NCI-H460 (cell line): ENCODE measurements around the gene PACS2. TPM values are rescaled to one million over a fixed set of nuclear protein-coding genes. Genes with fewer than 3 reads are reported as not detected.

Experiments used
- DNase-seq: peaks from one replicate; pipeline ENCODE4 v3.0.0-alpha.2; 2016; ENCODE audit warnings: low read depth; ENCODE audit errors: extremely low read depth
- total RNA-seq: library from RNA; depleted of rRNA; stranded (reverse); fragments of >200 nt; shearing (Covaris generic); gene quantifications from 2 replicates; pipeline ENCODE4 v1.2.3, GENCODE V29; 2014

The PACS2 gene
- total RNA-seq, 1 experiment from 2014 or later: 30.7 TPM

DNA sequence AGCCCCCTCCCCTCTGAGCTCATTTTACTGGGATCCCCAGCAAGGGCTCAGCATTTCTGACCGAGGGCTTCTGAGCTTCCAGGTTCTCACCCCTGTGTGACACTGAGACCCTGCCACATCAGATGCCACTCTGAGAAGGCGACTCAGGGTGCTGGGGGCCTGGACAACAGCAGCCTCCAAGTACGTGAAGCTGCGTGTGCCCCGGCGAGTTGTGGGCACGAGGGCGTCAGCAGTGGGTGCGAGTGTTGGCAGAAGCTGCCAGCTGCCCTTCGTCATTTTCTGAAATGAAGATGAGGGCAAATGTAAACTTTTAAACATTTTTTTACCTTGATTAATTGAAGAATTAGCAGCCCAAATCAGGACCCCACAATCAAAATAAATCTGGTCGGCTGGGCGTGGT is 51.1 kb downstream of the PACS2 start:
- DNase-seq: no peak

DNA sequence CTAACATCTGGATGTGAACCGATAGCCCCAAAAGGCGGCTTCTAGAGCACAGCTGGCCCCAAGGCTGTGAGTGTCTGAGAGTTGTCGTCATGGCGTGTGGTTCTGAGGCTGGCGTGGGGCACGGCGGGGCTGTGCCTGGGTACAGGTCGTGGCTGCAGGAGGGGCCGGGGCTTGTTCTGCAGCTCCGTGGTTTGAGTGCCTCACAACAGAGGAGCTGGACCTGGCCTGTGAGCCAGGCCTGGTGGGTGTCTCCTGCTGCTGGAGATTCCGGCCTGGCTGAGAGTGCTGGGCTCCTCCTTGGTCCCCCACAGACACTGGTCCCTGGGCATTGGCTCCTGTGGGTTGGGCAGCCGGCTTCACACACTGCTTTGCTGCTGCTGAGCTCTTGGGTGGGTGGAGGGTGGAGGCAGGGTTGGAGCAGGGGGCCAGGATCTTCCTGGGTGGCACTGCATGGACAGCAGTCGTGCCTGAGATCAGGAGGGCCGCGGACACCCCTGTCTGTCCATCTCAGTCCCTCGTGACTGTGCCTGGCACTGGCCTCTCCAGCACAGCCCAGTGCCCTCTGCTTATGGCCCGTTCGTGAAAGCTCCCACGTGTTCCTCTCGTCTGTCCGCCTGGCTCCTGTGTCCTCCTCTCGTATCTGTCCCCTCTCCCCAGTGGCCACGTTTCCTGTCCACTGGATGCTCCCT is 52.0 kb downstream of the PACS2 start:
- no peak for DNase-seq

GRCh38 chr14:105367116-105368031 is 52.8 kb downstream of the PACS2 start:
- no peak for DNase-seq

GRCh38 chr14:105368032-105368417 is 53.5 kb downstream of the PACS2 start:
- DNase-seq: no peak

GRCh38 chr14:105368426-105368825 is 53.9 kb downstream of the PACS2 start:
- no peak for DNase-seq

- no peak for DNase-seq
These were observed 54.5 kb downstream of the PACS2 start for GRCh38 chr14:105368910-105369652.

DNA sequence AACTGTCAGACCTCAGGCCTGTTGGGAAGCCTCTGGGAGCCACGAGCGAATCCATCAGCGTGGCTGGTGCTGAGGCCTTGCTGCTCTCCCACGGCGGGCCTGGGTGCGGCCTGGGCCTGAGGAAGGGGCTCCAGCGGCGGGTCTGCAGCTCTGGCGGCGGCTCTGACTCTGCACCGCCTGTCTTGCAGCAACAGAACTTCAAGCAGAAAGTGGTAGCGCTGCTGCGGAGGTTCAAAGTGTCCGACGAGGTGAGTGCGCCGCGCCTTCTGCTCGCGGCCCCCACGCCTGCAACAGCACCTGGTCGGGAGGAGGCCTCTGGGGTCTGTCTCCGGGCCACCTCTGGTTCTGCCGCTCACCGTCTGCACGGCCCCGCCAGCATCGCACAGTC is 55.1 kb downstream of the PACS2 start:
- DNase-seq: no peak

- no peak for DNase-seq
These were observed 59.8 kb downstream of the PACS2 start for GRCh38 chr14:105374389-105374788.

DNA sequence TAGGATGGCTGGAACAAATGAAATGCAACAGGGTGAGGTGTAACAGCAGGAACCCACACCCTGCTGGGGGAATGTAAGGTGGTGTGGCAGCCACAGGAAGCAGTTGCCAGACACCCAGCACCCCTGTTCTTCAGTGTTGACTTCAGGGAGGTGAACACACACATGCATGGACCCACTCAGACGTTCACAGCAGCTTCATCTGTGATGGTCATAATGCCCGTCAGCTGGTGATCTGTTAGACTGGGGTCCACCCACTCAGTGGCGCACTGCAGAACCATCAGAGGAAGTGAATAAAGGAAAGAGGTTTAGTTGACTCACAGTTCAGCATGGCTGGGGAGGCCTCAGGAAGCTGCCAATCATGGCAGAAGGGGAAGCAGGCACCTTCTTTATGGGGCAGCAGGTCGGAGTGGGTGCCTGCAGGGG is 61.1 kb downstream of the PACS2 start:
- no peak for DNase-seq

GRCh38 chr14:105376521-105377440 is 62.2 kb downstream of the PACS2 start:
- no peak for DNase-seq

GRCh38 chr14:105377555-105378182 is 63.1 kb downstream of the PACS2 start:
- no peak for DNase-seq

DNA sequence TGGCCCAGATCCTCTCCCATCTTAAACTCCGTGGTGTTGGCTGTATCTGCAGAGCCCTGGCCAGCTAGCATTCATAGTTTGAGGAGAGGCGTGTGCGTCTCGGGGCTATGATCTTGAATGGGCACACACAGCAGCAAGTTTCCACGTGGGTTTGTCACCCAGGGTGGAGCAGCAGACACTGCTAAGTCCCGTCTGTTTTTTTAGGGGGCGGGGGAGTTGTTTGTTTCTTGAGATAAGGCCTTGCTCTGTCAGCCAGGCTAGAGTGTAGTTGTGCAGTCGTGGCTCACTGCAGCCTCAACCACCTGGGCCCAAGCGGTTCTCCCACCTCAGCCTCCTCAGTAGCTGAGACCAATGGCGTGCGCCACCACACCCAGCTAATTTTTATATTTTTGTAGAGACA is 63.7 kb downstream of the PACS2 start:
- no peak for DNase-seq

DNA sequence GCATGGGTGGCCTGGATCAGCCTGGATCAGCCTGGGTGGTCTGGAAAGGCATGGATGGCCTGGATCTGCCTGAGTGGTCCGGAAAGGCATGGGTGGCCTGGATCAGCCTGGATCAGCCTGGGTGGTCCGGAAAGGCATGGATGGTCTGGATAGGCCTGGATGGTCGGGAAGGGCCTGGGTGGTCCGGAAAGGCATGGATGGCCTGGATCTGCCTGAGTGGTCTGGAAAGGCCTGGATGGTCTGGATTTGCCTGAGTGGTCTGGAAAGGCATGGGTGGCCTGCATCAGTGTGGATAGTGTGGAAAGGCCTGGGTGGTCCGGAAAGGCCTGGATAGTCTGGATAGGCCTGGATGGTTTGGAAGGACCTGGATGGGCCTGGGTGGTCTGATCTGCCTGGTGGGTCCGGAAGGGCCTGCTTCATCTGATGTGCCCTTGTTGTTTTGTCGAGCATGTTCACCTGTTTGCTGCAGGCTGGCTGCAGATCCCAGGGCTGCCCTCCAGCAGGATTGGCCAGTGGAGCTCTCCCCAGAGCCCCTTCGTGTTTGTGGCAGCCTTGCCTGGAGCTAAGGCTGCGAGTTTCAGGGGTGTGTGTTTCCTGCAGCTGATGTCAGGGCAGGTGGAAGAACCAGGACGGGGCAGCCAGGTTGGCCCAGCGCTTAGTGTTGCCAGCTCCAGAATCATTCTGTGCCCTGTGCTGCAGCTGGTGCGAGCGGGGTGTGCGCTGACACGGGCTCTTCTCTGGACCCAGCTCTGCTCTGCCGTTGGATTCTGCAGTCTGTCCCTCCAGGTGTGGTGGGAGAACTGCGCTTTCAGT is 64.5 kb downstream of the PACS2 start:
- no peak for DNase-seq

- no peak for DNase-seq
These were observed 65.4 kb downstream of the PACS2 start for GRCh38 chr14:105379946-105380345.

- DNase-seq: no peak
These were observed 66.2 kb downstream of the PACS2 start for GRCh38 chr14:105380756-105381155.

- no peak for DNase-seq
These were observed 67.1 kb downstream of the PACS2 start for GRCh38 chr14:105381446-105382342.

DNA sequence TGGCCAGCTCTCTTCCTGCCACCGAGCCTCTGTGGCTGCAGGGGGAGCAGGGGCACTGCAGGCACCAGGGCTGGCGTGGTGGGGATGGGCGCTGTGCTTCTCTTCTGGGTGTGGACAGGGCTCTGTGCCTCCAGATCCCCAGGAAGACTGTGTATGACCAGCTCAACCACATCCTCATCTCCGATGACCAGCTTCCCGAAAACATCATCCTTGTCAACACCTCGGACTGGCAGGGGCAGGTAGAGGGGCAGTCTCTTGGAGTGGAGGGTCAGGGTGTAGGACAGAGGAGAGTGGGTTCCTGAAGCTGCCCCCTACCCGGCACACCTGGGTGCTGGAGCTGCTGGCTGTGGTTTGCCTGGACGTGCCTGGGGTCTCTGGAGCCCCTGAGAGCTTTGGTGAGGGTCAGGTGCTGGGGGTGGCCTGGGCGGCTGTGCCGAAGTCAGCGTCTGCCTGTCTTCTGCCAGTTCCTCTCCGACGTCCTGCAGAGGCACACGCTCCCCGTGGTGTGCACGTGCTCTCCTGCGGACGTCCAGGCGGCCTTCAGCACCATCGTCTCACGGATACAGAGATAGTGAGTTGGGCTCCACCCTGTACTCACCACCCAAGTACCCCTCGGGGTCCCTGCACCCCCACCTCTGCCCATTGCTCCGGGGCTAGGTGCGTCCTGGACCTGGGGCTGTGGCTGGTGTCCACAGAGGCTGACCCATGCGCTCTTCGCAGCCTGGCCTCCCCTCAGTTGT is 68.0 kb downstream of the PACS2 start:
- no peak for DNase-seq
